HepG2 (cell line): ENCODE measurements around the gene ST3GAL4. TPM values are rescaled to one million over a fixed set of nuclear protein-coding genes. Genes with fewer than 3 reads are reported as not detected.

Source experiments
- ATAC-seq: fragments of 200-7000 bp; cut with Tn5 transposase; 3 replicates; pipeline ENCODE4 v1.9.1; 2020; ENCODE audit warnings: mild to moderate bottlenecking, moderate library complexity
- BruUV-seq: library from RNA; stranded (reverse); fragments of 400-500 nt; replicated peaks from 2 replicates; lab custom pipeline; 2021; lab: Mats Ljungman, UMichigan
- CTCF ChIA-PET: fragments of 300-600 bp; formaldehyde crosslinking; extraction: SDS; loops from one replicate; lab custom pipeline; 2021; ENCODE audit warnings: low total read pairs, inconsistent platforms, low intra/inter-chr PET ratio; lab: Yijun Ruan, JAX
- POLR2A ChIA-PET: fragments of 350-600 bp; sonication (Branson Sonifier 250); formaldehyde crosslinking; loops from one replicate; lab custom pipeline; 2020; ENCODE audit warnings: antibody characterized with exemption, inconsistent platforms; lab: Yijun Ruan, JAX
- DNase-seq: peaks from one replicate; pipeline ENCODE4 v3.0.0-alpha.2; 2015; ENCODE audit warnings: low spot score
- FAIRE-seq: peaks from 3 replicates; lab custom pipeline; 2011; peaks lifted over from hg19 to GRCh38; lab: Jason Lieb, UNC
- H2AFZ ChIP-seq: one replicate; pipeline ENCODE4 v1.6.1; 2011; ENCODE audit warnings: low read length, inconsistent platforms
- H3K27ac ChIP-seq: fragments of 300-600 bp; 3 replicates; pipeline ENCODE4 v1.8.0; 2011; ENCODE audit warnings: mixed run types, mild to moderate bottlenecking, mixed read lengths, low read length, inconsistent platforms; ENCODE audit not compliant: insufficient read depth; ENCODE audit errors: extremely low read length
- H3K27me3 ChIP-seq, 2 experiments: fragments of 200-600 bp in 1 of 2; 2 replicates in 1 of 2; 3 replicates in 1 of 2; pipeline versions ENCODE4 v1.6.0 to v1.8.0; 2011; ENCODE audit warnings: low read length in 2 of 2, mild to moderate bottlenecking in 2 of 2, moderate library complexity in 2 of 2, inconsistent platforms in 1 of 2; ENCODE audit not compliant: insufficient read depth in 2 of 2, control insufficient read depth in 1 of 2
- H3K36me3 ChIP-seq, 2 experiments: fragments of 200-600 bp in 1 of 2; replicated peaks in 1 of 2; 2 replicates in 1 of 2; 3 replicates in 1 of 2; pipeline versions ENCODE4 v1.5.1 to v1.8.0; 2011; ENCODE audit warnings: low read length in 2 of 2, inconsistent platforms in 1 of 2; ENCODE audit not compliant: insufficient read depth in 2 of 2, control insufficient read depth in 1 of 2
- H3K4me1 ChIP-seq: 2 replicates; pipeline ENCODE4 v1.5.1; 2012; ENCODE audit warnings: low read length, inconsistent platforms; ENCODE audit not compliant: insufficient read depth
- H3K4me2 ChIP-seq: 2 replicates; pipeline ENCODE4 v1.6.0; 2011; ENCODE audit warnings: low read depth, low read length, inconsistent platforms
- H3K4me3 ChIP-seq, 3 experiments: fragments of 200-600 bp in 1 of 3; sonication (generic), shearing (Covaris generic) in 1 of 3; replicated peaks in 1 of 3; 2 replicates each; pipeline ENCODE4 v1.5.1; 2011 to 2016; ENCODE audit warnings: low read length in 3 of 3, inconsistent platforms in 2 of 3, low read depth in 2 of 3, mild to moderate bottlenecking in 2 of 3, control low read depth in 1 of 3, mixed read lengths in 1 of 3; ENCODE audit not compliant: insufficient read depth in 1 of 3
- H3K79me2 ChIP-seq: one replicate; pipeline ENCODE4 v1.6.1; 2011; ENCODE audit warnings: low read length, inconsistent platforms; ENCODE audit not compliant: insufficient read depth
- H3K9ac ChIP-seq: 2 replicates; pipeline ENCODE4 v1.6.0; 2011; ENCODE audit warnings: mild to moderate bottlenecking, low read depth, low read length, inconsistent platforms; ENCODE audit not compliant: insufficient read depth
- H3K9me3 ChIP-seq: 2 replicates; pipeline ENCODE4 v1.5.1; 2012; ENCODE audit warnings: mild to moderate bottlenecking, low read length
- H4K20me1 ChIP-seq: 2 replicates; pipeline ENCODE4 v1.6.0; 2011; ENCODE audit warnings: inconsistent platforms, mild to moderate bottlenecking, low read length, moderate library complexity; ENCODE audit not compliant: insufficient read depth
- ARID5B ChIP-seq: IDR thresholded peaks from 2 replicates; pipeline ENCODE4 v1.4.0; 2020; ENCODE audit warnings: mild to moderate bottlenecking, missing genetic modification reagents
- HES4 ChIP-seq: sonication (generic); formaldehyde crosslinking; IDR thresholded peaks from 2 replicates; pipeline ENCODE4 v1.9.0; 2021; ENCODE audit warnings: mild to moderate bottlenecking, missing genetic modification reagents, borderline replicate concordance
- SNAPC5 ChIP-seq: sonication (generic); formaldehyde crosslinking; IDR thresholded peaks from 2 replicates; pipeline ENCODE4 v1.8.1; 2023; ENCODE audit warnings: mild to moderate bottlenecking, missing genetic modification reagents, borderline replicate concordance
- ZBTB7B ChIP-seq: sonication (generic); formaldehyde crosslinking; IDR thresholded peaks from 2 replicates; pipeline ENCODE4 v1.4.0; 2020; ENCODE audit warnings: missing genetic modification reagents
- WGBS: methylation state at CpG from one replicate; pipeline ENCODE4 v1.1.6; 2017; ENCODE audit warnings: low lambda C conversion rate; 5-methylcytosine and 5-hydroxymethylcytosine counted together
- in situ Hi-C: cut with HindIII; loops from 2 replicates; pipeline ENCODE4 v1.10.0; 2017; ENCODE audit warnings: low pct_unique_long_range_greater_than_20kb; ENCODE audit not compliant: extremely low pct_ligation_motif_present
- intact Hi-C: fragments of 100-400 bp; cut with micrococcal nuclease; formaldehyde crosslinking; loops from one replicate; pipeline ENCODE4 v1.10.0; 2022; ENCODE audit not compliant: unreplicated experiment
- polyA plus RNA-seq, 8 experiments: library from polyadenylated mRNA; depleted of rRNA in 3 of 8; stranded (reverse) in 7 of 8; unstranded in 1 of 8; fragments of >200 nt; fragmentation: Illumina TruSeq in 4 of 8; extraction: Trizol in 4 of 8; gene quantifications; 2 replicates each; pipeline versions ENCODE4 v1.2.1 to v1.2.3, GENCODE V29; 2011 to 2016; ENCODE audit warnings: low read depth in 4 of 8, missing spikeins in 1 of 8, mixed read lengths in 1 of 8; ENCODE audit not compliant: insufficient read depth in 1 of 8
- total RNA-seq, 5 experiments: library from RNA; depleted of rRNA; stranded (reverse); fragments of >200 nt; fragmentation: Illumina TruSeq; extraction: Trizol; gene quantifications; 2 replicates each; pipeline ENCODE4 v1.2.3, GENCODE V29; 2016; ENCODE audit warnings: low read depth in 1 of 5

ST3GAL4 gene
- total and polyA plus RNA-seq, 2 of the 13 experiments (the other 11 are each of a cell fraction or from before 2014, with no cell fraction given), result 9.1 to 13.3 TPM

- POLR2A ChIA-PET, result interaction anchor here (0.7 to 0.9 kb wide), 2 partner anchors 46 to 170 kb away, joined by 3 read pairs; no protein-coding TSS in a partner anchor
- no peaks in the 10 kb centered on the region for H3K79me2 ChIP-seq
- no peak overlapping the region for H2AFZ ChIP-seq
- no peak overlapping the region for H3K27ac ChIP-seq
- DNase-seq, result no peak
- CTCF ChIA-PET, result interaction anchor here (0.6 to 1.6 kb wide), 5 partner anchors 48 to 388 kb away, joined by 3 to 13 read pairs (median 3); no protein-coding TSS in a partner anchor
- in situ Hi-C loops (no loop called here), intact Hi-C loops (loop anchor here (1.0 to 2.0 kb wide), 3 partner anchors 46 to 169 kb away; no protein-coding TSS in a partner anchor)
- no peak for FAIRE-seq
- H3K36me3 ChIP-seq, result peaks cover 0 to 17% of the 10 kb centered on the region in 2 experiments; a peak in 3 of 5 replicates
- WGBS, result 95% methylated on average over 5 of the region's 6 CpGs
- no peak overlapping the region for H3K9ac ChIP-seq
- H3K4me3 ChIP-seq, result no peak overlapping the region
- TF ChIP-seq SNAPC5 (no peak), HES4 (CRISPR knock-in tag) (no peak), ARID5B (CRISPR knock-in tag) (no peak), ZBTB7B (CRISPR knock-in tag) (no peak)
- no peak for ATAC-seq
- no peak overlapping the region for H3K4me2 ChIP-seq
- no peaks in the 10 kb centered on the region for H4K20me1 ChIP-seq
- H3K9me3 ChIP-seq, result no peaks in the 10 kb centered on the region
- no peaks in the 10 kb centered on the region for H3K27me3 ChIP-seq
- no peaks in the 10 kb centered on the region for H3K4me1 ChIP-seq
- BruUV-seq, result no TSS peak
Measured at GRCh38 chr11:126310992-126311310, 44.5 kb upstream of the ST3GAL4 start.
